ENCODE data around the gene GLTPD2. TPM values are rescaled to one million over a fixed set of nuclear protein-coding genes. Genes with fewer than 3 reads are reported as not detected.

GLTPD2 gene
- total and polyA plus RNA-seq, 2 donors (not counting 3 experiments of a cell fraction or from before 2014, with no cell fraction given), result not detected

- dilution Hi-C loops (cut with MboI; ENCODE audit: extremely low pct_ligation_motif_present, low sequenced_read_pairs), result no loop called here
- intact Hi-C loops (cut with micrococcal nuclease), result no loop called here
- Histone ChIP-seq H3K27me3 (ENCODE audit: control insufficient read depth in 2 of 2, insufficient read depth in 2 of 2, low read length in 2 of 2) (peaks cover 9 to 14% of the 10 kb centered on the region in 2 experiments), H3K4me2 (ENCODE audit: insufficient read depth, low read length) (no peak overlapping the region), H4K20me1 (replicated peaks; ENCODE audit: control insufficient read depth, extremely low read depth, insufficient read depth, low read length) (no peaks in the 10 kb centered on the region), H3K9me3 (replicated peaks; ENCODE audit: control insufficient read depth, insufficient read depth, low read length) (no peaks in the 10 kb centered on the region), H3K9ac (replicated peaks; ENCODE audit: extremely low read depth, insufficient read depth, low read length) (no peak overlapping the region), H3K4me1 (ENCODE audit: control insufficient read depth, extremely low read depth, insufficient read depth, low read length) (peaks cover 9% of the 10 kb centered on the region), H3K27ac (ENCODE audit: insufficient read depth, low read depth, low read length) (no peak overlapping the region), H3K36me3 (ENCODE audit: control insufficient read depth in 2 of 2, extremely low read depth in 1 of 2, insufficient read depth in 2 of 2, low read length in 2 of 2) (no peaks in the 10 kb centered on the region), H3K4me3 (replicated peaks in 1 of 3; ENCODE audit: insufficient read depth in 1 of 3, low read depth in 1 of 3, low read length in 3 of 3) (no peak overlapping the region), H3K79me2 (ENCODE audit: control insufficient read depth, insufficient read depth, low read length) (no peaks in the 10 kb centered on the region), H2AFZ (ENCODE audit: low read depth, low read length) (no peak overlapping the region), H3K9me1 (replicated peaks; ENCODE audit: control insufficient read depth, extremely low read depth, insufficient read depth, low read length) (no peaks in the 10 kb centered on the region)
- POLR2A ChIA-PET, result no interaction called here
- BruUV-seq (replicated peaks), result no TSS peak
- CTCF ChIA-PET, result no interaction called here
- FAIRE-seq, result no peak
- DNase-seq (ENCODE audit: low read depth, low spot score), result no peak
- TF ChIP-seq POLR2AphosphoS5 (IDR thresholded peaks at IDR 0.05; ENCODE audit: insufficient read depth, low read depth, low read length), result no peak
- no peak for TF ChIP-seq GATA2 (IDR thresholded peaks at IDR 0.05; ENCODE audit: insufficient read depth, insufficient read length, low read depth, low read length)
- no peak for TF ChIP-seq JUN (IDR thresholded peaks at IDR 0.05; ENCODE audit: borderline replicate concordance, insufficient read depth, insufficient read length, low read depth)
- TF ChIP-seq MYC (IDR thresholded peaks at IDR 0.05; ENCODE audit: low read depth, low read length), result no peak
- no peak for TF ChIP-seq CTCF (IDR thresholded peaks at IDR 0.05; ENCODE audit: extremely low read depth in 1 of 2, insufficient read depth in 1 of 2, low read depth in 1 of 2, low read length in 2 of 2)
- no peak for TF ChIP-seq POLR2A (IDR thresholded peaks at IDR 0.05; ENCODE audit: low read depth, low read length)
Observed at GRCh38 chr17:4741544-4741943, 47.2 kb upstream of the GLTPD2 start.

GRCh38 chr17:4742133-4742532 lies 46.6 kb upstream of the GLTPD2 start:
- DNase-seq (ENCODE audit: low read depth, low spot score), result no peak
- H3K4me1 ChIP-seq (ENCODE audit: control insufficient read depth, extremely low read depth, insufficient read depth, low read length), result peaks cover 8% of the 10 kb centered on the region
- no peak overlapping the region for H3K9ac ChIP-seq (replicated peaks; ENCODE audit: extremely low read depth, insufficient read depth, low read length)
- TF ChIP-seq JUN (IDR thresholded peaks at IDR 0.05; ENCODE audit: borderline replicate concordance, insufficient read depth, insufficient read length, low read depth) (no peak), GATA2 (IDR thresholded peaks at IDR 0.05; ENCODE audit: insufficient read depth, insufficient read length, low read depth, low read length) (no peak), POLR2AphosphoS5 (IDR thresholded peaks at IDR 0.05; ENCODE audit: insufficient read depth, low read depth, low read length) (no peak), POLR2A (IDR thresholded peaks at IDR 0.05; ENCODE audit: low read depth, low read length) (no peak), FOS (IDR thresholded peaks at IDR 0.05; ENCODE audit: borderline replicate concordance, insufficient read depth, low read length) (no peak), EZH2 (IDR thresholded peaks at IDR 0.05; ENCODE audit: borderline replicate concordance, low read depth, low read length, severe bottlenecking) (no peak), MYC (IDR thresholded peaks at IDR 0.05; ENCODE audit: low read depth, low read length) (no peak), CTCF (IDR thresholded peaks at IDR 0.05; ENCODE audit: extremely low read depth in 1 of 2, insufficient read depth in 1 of 2, low read depth in 1 of 2, low read length in 2 of 2) (no peak), MAX (IDR thresholded peaks at IDR 0.05; ENCODE audit: insufficient read depth, insufficient read length) (no peak)
- no peaks in the 10 kb centered on the region for H4K20me1 ChIP-seq (replicated peaks; ENCODE audit: control insufficient read depth, extremely low read depth, insufficient read depth, low read length)
- CTCF ChIA-PET, result no interaction called here
- intact Hi-C loops (cut with micrococcal nuclease), result no loop called here
- no peaks in the 10 kb centered on the region for H3K9me3 ChIP-seq (replicated peaks; ENCODE audit: control insufficient read depth, insufficient read depth, low read length)
- no TSS peak for BruUV-seq (replicated peaks)
- no peak overlapping the region for H3K27ac ChIP-seq (ENCODE audit: insufficient read depth, low read depth, low read length)
- FAIRE-seq, result no peak
- H3K9me1 ChIP-seq (replicated peaks; ENCODE audit: control insufficient read depth, extremely low read depth, insufficient read depth, low read length), result no peaks in the 10 kb centered on the region
- no peak overlapping the region for H2AFZ ChIP-seq (ENCODE audit: low read depth, low read length)
- no peak overlapping the region for H3K4me2 ChIP-seq (ENCODE audit: insufficient read depth, low read length)
- H3K79me2 ChIP-seq (ENCODE audit: control insufficient read depth, insufficient read depth, low read length), result no peaks in the 10 kb centered on the region
- no peak overlapping the region for H3K4me3 ChIP-seq (replicated peaks in 1 of 3; ENCODE audit: insufficient read depth in 1 of 3, low read depth in 1 of 3, low read length in 3 of 3)
- peaks cover 9 to 14% of the 10 kb centered on the region in 2 experiments for H3K27me3 ChIP-seq (ENCODE audit: control insufficient read depth in 2 of 2, insufficient read depth in 2 of 2, low read length in 2 of 2)
- POLR2A ChIA-PET, result no interaction called here
- dilution Hi-C loops (cut with MboI; ENCODE audit: extremely low pct_ligation_motif_present, low sequenced_read_pairs), result no loop called here
- no peaks in the 10 kb centered on the region for H3K36me3 ChIP-seq (ENCODE audit: control insufficient read depth in 2 of 2, extremely low read depth in 1 of 2, insufficient read depth in 2 of 2, low read length in 2 of 2)

Measured in endothelial cell of umbilical vein (primary cell).